Endometrial microvascular endothelial cells (primary cell): Measurements from ENCODE around the gene VPS50. TPM values are rescaled to one million over a fixed set of nuclear protein-coding genes. Genes with fewer than 3 reads are reported as not detected.

ENCODE experiments used
- in situ Hi-C: cut with HindIII; loops from 2 replicates; pipeline ENCODE4 v1.10.0; 2017; ENCODE audit warnings: low sequenced_read_pairs, low pct_unique_long_range_greater_than_20kb; ENCODE audit errors: inconsistent ontology term
- total RNA-seq: library from RNA; depleted of rRNA; stranded (reverse); fragments of >200 nt; gene quantifications from one replicate; pipeline ENCODE4 v1.2.3, GENCODE V29; 2015; ENCODE audit errors: inconsistent ontology term

VPS50 gene
- total RNA-seq, 1 donor from 2014 or later = 15.8 TPM

DNA sequence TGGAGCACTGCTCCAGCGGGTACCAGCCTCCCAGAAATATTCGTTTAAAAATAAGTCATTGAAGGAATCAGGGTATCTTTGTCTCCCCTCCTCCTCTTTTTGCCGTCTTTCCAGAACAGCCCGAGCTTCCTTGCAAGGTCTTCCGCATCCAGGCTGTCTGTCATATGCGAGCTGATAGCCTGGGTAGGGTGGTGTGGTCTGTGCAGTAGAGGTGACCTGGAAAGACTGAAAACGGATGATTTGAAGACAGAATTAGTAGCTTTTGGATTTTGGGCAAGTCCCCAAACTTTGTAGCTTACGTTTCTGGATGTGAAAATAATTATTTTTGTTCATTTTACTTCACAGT lies 480 bp downstream of the VPS50 start:
- in situ Hi-C loops = no loop called here

DNA sequence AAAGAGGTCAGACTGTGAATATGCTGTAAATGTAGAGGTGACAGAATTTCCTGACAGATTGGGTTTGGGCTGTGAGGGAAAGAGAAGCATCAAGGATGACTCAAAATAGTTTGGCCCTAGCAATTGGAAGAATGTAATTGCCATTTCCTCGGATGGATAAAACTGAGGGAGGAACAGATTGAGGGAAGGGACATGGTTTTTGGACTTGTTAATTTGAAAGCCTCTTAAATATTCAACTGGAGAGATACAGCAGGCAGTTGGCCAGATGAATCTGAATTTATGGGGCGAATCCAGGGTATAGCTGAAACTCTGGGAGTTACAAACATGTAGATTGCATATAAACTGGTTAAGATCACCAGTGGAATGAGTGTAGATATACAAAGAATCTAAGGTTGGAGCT lies 3.4 kb downstream of the VPS50 start:
- in situ Hi-C loops = no loop called here

DNA sequence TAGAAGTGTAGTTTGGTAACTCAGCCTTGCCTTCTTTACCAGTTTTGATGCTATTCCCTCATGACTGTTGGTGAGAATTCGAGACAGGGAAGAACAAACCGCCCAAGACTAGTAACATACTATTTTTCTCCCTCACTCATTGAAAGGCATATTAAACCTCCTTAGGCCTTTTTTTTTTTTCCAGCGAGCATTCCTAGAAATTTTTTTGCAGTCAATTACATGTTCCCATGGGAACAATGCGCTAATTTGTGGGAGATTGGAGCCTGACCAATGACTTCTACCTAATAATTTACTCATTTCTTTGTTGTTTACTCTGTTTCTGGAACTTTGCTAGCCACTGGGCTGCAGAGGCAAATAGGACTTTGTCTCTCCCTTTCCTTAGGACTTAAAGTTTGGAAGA lies 6.0 kb downstream of the VPS50 start:
- in situ Hi-C loops = no loop called here

DNA sequence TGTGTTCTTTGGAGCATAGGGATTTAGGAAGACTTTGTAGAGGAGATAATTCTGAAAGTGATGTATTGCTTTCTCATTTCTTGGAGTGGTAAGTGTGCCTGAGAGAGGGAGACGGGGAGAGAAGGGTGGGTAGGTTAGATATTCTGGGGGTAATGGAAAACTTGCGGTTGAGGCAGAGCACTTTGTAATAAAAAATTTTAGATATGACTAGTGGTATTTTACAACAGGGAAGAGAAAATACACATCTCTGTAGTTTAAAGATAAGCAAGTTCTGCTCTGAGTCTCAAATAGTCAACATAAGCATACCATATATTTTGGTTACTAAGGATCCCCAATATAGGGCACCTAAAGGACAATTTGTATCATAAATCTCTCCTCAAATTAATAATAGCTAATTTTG lies 6.6 kb downstream of the VPS50 start:
- in situ Hi-C loops = no loop called here

DNA sequence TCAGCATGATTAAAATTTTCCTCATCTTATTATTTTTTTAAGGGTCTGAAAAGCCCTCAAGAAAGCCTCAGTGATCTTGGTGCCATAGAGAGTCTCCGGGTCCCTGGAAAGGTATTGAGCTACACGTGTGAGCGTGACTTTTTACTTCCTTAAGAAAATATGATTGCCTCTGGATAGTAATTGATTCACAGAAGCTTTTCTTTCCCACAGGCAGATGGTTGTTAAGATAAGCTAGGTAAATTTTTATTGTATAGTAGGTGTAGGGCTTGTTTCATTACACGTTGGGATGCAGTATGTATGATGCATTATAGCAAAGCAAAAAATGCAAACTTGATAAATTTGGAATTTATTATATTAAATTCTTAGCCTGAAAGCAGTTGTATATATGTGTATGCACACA lies 7.7 kb downstream of the VPS50 start:
- in situ Hi-C loops = no loop called here

DNA sequence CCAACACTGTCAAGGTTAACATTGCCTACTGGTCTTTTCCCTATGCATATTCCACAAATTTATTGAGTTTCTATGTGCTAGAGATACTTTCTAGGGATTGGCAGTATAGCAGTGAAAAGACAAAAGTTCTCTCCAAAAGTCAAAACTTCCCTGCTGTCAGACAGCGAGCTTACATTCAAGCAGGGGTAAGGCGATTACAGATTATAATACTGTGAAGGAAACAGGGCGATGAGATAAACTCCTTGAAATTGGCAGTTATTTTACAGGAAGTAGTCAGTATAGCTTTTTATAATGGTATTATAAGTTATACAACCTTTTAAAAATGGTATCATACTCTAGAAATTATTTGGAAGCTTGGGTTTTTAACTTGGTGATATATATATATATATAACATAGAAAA lies 9.9 kb downstream of the VPS50 start:
- in situ Hi-C loops = no loop called here

DNA sequence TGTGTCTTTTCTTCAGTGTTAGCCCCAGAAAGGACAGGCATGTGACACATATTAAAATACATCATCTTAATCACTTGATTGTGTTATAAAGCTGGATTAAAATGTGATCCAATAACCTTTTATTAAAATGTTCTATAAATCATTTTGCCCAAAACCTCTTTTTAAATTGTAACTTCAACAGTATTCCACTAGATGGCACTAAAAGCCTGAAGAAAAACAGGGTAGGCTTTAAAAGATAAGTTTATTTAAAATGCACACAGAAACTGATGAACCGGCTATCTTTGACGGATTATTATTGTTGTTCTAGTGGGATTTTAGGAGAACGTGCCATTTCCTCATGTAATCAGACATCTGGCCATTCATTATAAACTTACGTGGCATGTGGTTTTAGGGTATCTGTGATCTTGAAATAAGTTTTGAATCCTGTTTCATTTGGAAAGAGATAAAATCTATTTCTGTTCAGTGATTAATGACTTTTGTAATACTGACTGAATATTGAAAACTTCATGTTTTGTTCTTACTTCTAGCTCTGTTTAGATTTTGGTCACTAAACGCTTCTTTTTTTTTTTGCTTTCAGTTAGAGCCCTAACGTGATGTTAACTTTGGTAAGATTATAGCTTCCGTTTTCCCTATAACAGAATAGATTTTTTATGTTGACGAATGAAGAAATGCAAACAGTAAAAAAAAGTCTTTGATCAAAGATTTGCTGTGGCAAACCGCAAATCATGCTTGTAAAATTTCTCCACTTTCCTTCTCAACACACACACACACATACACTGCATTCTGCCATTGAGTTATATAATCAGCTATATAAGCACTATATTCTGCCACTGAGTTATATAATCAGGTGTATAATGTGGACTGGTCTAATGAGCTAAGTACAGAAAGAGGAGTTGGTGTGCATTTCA lies 13.6 kb downstream of the VPS50 start:
- in situ Hi-C loops = no loop called here

DNA sequence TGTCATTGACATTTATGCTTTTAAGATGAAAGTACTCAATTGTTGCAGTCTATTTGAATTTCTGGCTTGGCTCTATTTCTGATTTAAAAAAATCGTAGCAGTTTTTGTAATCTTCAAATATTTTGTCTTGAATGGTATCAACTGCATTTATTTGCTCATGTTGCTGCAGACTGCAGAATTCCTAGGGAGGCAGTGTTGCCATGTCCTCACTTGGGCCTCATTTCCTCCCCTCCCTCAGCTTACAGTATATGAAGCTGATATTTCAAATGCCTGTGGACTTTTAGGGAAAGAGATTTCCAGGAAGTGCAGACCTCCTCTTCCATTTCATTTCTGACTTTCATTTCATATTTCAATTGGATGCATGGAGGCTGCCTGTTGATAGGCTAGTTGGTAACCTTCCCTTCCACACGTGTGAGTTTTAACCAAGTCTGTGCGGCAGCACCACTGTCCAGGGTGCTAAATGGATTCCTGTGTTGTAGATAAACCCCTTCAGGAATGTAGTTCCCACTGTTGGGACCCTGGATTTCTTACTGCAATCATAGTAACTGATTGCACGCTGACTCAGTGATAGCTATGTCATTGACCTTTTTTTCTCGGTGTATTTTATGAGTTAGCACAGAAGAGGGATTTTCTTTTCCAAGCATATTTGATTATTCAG lies 17.5 kb downstream of the VPS50 start:
- in situ Hi-C loops = no loop called here

DNA sequence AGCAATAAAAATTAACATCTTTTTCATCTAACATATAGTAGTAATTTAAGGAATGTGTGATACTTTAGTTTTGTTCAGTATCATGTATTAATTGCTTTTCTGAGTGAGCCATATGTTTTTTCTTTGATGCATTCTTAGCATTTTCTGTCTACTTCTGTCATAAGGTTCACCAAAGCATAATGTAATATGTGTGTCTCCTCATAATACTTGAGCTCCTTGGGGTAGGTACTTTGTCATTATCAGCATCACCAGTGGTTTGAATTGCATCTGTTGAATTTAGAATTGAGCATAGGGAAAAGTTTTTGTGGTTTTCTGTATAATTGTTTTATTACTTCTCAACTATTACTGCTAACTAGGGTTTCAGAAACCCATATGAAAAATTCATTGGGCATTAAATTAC lies 26.5 kb downstream of the VPS50 start:
- in situ Hi-C loops = no loop called here

DNA sequence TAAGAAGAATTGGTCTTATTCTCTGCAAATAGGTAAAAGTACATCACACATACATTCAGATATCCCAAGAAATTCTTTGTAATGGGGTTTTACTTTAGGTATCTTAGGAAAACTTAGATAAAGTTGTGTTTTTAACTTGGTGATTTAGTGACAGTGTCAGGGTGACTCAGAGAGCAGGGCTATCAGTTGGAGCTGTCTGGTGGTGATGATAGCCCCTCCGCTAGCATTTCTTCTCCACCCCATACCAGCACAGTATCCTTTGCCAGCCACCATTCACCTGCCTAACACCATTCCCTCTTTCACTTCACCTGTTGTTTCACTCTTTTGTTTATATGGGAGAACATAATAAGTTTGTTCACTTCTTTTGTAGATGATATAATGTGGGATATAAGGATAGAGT lies 30.4 kb downstream of the VPS50 start:
- in situ Hi-C loops = no loop called here

DNA sequence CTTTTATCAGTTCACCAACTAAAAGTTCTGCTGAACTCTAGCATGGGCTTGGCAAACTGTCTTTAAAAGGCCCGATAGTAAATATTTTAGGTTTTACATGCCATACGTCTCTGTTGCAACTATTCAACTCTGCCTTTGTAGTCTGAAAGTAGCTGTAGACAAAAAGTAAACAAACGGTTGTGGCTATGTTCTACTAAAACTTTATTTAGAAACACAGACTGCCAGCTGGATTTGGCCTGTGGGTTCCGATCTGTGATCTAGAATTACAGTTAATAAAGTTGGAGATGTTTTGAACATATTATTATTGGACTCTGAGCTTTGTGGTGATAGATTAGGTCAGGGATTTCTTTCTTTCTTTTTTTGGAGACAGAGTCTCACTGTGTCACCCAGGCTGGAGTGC lies 33.1 kb downstream of the VPS50 start:
- in situ Hi-C loops = no loop called here

DNA sequence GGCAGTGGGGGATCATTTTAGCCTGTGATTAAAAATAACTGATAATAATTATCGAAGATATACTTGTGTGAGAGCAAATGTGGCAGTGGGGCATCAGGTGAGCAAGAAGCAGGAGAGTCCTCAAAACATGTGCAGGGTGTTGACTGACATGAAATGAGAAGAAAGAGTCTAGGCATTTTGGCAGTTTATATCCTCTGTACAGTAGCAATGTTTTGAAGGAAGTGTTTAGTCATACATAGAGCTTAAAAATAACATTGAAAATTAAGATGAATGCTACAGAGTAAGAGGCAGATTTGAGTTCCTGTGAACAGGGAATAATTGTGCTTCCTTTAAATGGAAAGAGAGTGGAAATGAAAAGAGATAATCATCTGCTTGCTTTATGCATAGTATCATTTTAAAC lies 47.4 kb downstream of the VPS50 start:
- in situ Hi-C loops = no loop called here

DNA sequence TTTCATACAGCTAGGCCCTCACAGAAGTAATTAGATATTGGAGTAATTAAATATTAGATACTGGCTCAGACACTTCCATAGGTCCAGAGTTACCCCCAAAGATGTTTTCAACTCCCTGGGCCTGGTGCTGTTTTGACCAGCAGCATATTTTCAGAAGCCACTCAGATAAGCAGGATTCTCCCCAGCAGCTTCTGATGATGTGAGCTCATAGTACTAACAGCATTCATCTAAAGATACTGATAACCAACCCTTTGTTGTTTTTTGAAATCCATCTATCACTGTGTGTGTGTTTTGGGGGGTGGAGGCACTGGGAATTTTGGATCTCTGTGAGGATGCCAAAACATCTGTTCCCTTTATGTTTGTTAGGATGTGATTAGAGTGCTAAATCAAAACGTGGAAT lies 52.7 kb downstream of the VPS50 start:
- in situ Hi-C loops = no loop called here

DNA sequence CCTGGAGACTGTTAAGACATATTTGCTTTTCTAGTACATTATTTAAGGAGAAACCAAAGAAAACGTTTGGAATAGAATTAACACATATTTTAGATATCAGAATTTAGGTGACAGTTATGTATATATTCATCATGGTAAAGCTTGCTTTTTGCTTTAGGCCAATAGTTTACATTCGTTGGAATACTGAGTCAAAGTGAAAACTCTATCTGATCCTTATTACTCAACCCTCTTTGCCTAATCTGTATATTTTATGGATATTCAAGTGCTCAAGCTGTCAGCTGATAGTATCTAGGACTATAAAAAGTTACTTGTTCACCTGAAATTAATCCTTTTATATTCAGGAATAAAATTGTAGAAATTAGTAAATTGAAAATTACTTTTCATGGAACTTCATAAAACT lies 61.1 kb downstream of the VPS50 start:
- in situ Hi-C loops = no loop called here

DNA sequence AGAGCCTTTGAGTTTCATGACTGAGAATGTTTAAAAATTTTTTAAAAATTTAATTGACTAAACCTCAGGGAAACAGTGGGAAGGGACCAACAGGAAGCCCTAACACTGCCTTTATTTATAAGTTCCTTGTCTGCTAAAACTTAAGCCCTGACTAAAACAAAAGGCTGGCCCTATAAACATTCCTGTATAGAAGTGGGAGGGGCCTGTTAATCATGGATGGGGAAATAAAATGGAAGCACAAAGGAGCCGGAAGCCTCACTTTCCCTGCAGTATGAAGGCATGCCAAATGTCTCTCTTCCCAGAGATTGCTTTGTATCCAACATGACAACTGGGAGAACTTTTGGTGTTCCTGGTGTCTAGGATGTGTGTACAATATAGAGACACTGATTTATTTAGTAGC lies 66.0 kb downstream of the VPS50 start:
- in situ Hi-C loops = no loop called here

DNA sequence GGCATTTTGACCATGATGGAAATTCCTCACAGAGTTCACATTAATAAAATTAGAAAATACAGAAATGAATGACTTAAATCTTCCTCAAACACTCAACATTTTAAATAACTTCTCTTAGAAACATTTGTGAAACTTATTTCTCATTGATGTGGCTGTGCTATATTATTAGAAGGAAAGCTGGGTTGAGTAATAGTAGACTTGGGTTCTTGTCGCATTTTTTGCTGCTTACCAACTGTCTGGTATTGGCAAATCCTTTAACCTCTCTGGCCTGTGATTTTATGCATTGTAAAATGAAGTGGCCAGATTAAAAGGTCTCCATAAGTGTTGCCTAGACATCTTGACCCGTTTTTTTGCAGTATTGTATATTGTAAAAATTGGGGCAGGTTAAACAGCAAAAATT lies 66.5 kb downstream of the VPS50 start:
- in situ Hi-C loops = no loop called here

DNA sequence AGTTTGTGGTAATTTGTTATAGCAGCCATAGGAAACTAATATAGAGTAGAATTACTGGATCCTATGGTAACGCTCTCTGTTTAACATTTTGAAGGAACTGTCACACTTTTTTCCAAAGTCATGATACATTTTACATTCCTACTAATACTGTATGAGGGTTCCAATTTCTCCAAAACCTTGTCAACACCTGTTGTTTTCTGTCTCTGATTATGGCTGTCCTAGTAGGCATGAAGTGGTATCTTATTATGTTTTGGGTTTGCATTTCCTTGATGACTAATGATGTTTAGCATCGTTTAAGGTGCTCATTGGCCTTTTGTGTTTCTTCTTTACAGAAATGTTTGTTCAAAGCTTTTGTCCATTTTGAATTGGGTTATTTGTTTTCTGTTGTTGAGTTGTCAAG lies 69.6 kb downstream of the VPS50 start:
- in situ Hi-C loops = no loop called here

DNA sequence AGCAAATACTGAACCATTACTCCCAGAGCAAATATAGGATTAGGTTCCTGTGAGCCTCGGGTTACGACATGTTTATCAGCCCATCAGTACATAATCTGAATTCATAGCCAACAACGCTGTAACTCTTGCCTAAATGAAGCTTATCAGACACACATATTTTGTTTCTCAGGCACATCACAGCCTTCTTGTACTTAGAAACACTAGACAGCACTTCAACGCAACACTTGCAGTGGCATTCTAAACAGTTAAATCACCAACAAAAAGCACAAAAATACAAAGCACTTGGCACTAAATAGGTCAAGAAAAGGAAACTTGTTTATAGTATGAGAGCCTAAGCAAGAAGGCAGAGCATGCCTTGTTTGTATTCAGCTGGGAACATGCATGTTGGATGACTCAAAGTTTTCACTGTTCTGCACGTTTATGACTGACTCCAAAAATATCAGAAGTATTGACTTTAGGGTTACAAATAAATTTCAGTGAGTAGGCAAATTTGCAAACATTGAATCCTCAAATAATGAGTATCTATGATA lies 75.0 kb downstream of the VPS50 start:
- in situ Hi-C loops = no loop called here

DNA sequence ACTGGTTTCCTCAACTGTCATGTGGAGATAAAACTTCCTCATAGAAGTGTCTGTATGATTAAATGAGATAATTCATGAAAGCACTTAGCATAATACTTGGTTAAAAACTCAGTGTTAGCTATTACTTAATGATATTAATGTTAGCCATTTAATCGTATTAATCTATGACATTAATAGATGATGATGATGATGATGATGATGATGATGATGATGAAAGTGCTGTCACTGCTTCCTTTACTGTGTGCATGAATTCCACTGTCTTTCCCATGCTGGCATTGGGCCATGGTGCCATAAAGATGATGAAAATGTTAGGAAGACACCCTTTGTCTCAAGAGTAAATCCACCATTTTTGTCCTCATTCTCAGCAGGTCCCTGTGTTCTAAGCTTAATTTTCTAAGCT lies 75.8 kb downstream of the VPS50 start:
- in situ Hi-C loops = no loop called here

DNA sequence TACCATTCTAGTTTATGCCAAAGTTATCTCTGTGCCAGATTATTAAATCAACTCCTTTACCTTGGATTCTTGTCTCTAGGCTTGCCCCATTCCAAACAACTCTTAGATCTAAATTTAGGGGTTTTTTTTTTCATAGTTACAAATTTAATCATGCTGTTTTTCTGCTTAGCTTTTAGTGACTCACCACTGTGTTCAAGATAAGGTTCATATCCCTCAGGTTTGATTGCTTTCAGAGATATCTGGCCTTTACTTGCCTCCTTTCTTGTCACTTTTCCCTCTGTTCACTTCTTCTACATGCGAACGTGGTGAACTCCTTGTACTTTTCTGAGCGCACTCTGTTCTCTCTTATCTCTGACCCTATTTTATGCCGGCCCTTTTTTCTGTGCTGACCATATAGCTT lies 78.2 kb downstream of the VPS50 start:
- in situ Hi-C loops = no loop called here
